ENCODE data around the gene COL4A1. TPM values are rescaled to one million over a fixed set of nuclear protein-coding genes. Genes with fewer than 3 reads are reported as not detected.

The COL4A1 gene
- total RNA-seq (2014; rRNA removed; shearing (Covaris generic)): 59.5 and 99.9 TPM in 2 replicates

GRCh38 chr13:110306960-110307766, at the start of gene COL4A1, which contains the start of gene COL4A2:
Gene COL4A1 (minus strand): TSS chr13:110307157. CDS start chr13:110307027, 130 bp downstream.
Gene COL4A2 (plus strand): TSS chr13:110307284. CDS start chr13:110307904, 620 bp downstream.
- DNase-seq (ENCODE audit: low read depth): peak; percentile 75

- DNase-seq (ENCODE audit: low read depth): no peak
Measured at GRCh38 chr13:110356362-110356761, 49.4 kb upstream of the COL4A1 start.

- DNase-seq (ENCODE audit: low read depth): no peak
Measured at GRCh38 chr13:110354715-110355473, 47.9 kb upstream of the COL4A1 start.

GRCh38 chr13:110354123-110354627, 47.2 kb upstream of the COL4A1 start:
- no peak for DNase-seq (ENCODE audit: low read depth)

- no peak for DNase-seq (ENCODE audit: low read depth)
Measured at GRCh38 chr13:110353339-110353977, 46.5 kb upstream of the COL4A1 start.

- no peak for DNase-seq (ENCODE audit: low read depth)
Measured at GRCh38 chr13:110352735-110353134, 45.8 kb upstream of the COL4A1 start.

GRCh38 chr13:110351636-110352420, 44.9 kb upstream of the COL4A1 start:
- DNase-seq (ENCODE audit: low read depth): peak; percentile 30

GRCh38 chr13:110350509-110350908, 43.6 kb upstream of the COL4A1 start:
- DNase-seq (ENCODE audit: low read depth): no peak

GRCh38 chr13:110350049-110350448, 43.1 kb upstream of the COL4A1 start:
- no peak for DNase-seq (ENCODE audit: low read depth)

- DNase-seq (ENCODE audit: low read depth): no peak
Measured at GRCh38 chr13:110349239-110349638, 42.3 kb upstream of the COL4A1 start.

- DNase-seq (ENCODE audit: low read depth): no peak
Measured at GRCh38 chr13:110348309-110349105, 41.5 kb upstream of the COL4A1 start.

- peak; percentile 93 for DNase-seq (ENCODE audit: low read depth)
Measured at GRCh38 chr13:110347535-110348308, 40.8 kb upstream of the COL4A1 start.

- DNase-seq (ENCODE audit: low read depth): no peak
Measured at GRCh38 chr13:110347088-110347487, 40.1 kb upstream of the COL4A1 start.

- DNase-seq (ENCODE audit: low read depth): no peak
Measured at GRCh38 chr13:110346661-110347067, 39.7 kb upstream of the COL4A1 start.

GRCh38 chr13:110345701-110346100, 38.7 kb upstream of the COL4A1 start:
- DNase-seq (ENCODE audit: low read depth): no peak

GRCh38 chr13:110345266-110345665, 38.3 kb upstream of the COL4A1 start:
- DNase-seq (ENCODE audit: low read depth): no peak

- no peak for DNase-seq (ENCODE audit: low read depth)
Measured at GRCh38 chr13:110344320-110344719, 37.4 kb upstream of the COL4A1 start.

GRCh38 chr13:110343241-110343865, 36.4 kb upstream of the COL4A1 start:
- no peak for DNase-seq (ENCODE audit: low read depth)

- DNase-seq (ENCODE audit: low read depth): no peak
Measured at GRCh38 chr13:110342474-110342873, 35.5 kb upstream of the COL4A1 start.
